Measurements from ENCODE around the gene ANKRD1. TPM values are rescaled to one million over a fixed set of nuclear protein-coding genes. Genes with fewer than 3 reads are reported as not detected.
A peak's percentile ranks its signal among the peaks of the same experiment; 100 is the strongest.

Gene ANKRD1
- total RNA-seq, 1 donor from 2014 or later: not detected

GRCh38 chr10:90913774-90914420 is 7.0 kb downstream of the ANKRD1 start:
- Mint-ChIP-seq H3K27ac (ENCODE audit: unreplicated experiment) (no peak overlapping the region), H3K4me1 (ENCODE audit: low read depth, unreplicated experiment) (no peaks in the 10 kb centered on the region), H3K4me3 (ENCODE audit: unreplicated experiment) (no peak overlapping the region), H3K27me3 (ENCODE audit: unreplicated experiment) (peaks cover 5% of the 10 kb centered on the region), H3K9me3 (ENCODE audit: unreplicated experiment) (peaks cover 4% of the 10 kb centered on the region), H3K36me3 (ENCODE audit: unreplicated experiment) (peaks cover 2% of the 10 kb centered on the region)
- no peak for DNase-seq
- TF ChIP-seq CTCF (IDR thresholded peaks at IDR 0.05; ENCODE audit: partially characterized antibody, unreplicated experiment): no peak

- no peak for TF ChIP-seq CTCF (IDR thresholded peaks at IDR 0.05; ENCODE audit: partially characterized antibody, unreplicated experiment)
- Mint-ChIP-seq H3K4me1 (ENCODE audit: low read depth, unreplicated experiment) (no peaks in the 10 kb centered on the region), H3K36me3 (ENCODE audit: unreplicated experiment) (peaks cover 4% of the 10 kb centered on the region), H3K27me3 (ENCODE audit: unreplicated experiment) (peaks cover 5% of the 10 kb centered on the region), H3K9me3 (ENCODE audit: unreplicated experiment) (peaks cover 4% of the 10 kb centered on the region), H3K4me3 (ENCODE audit: unreplicated experiment) (no peak overlapping the region), H3K27ac (ENCODE audit: unreplicated experiment) (no peak overlapping the region)
- DNase-seq: no peak
These were observed 7.9 kb downstream of the ANKRD1 start for GRCh38 chr10:90912854-90913479.

- no peaks in the 10 kb centered on the region for H3K4me1 Mint-ChIP-seq (ENCODE audit: low read depth, unreplicated experiment)
- no peak for DNase-seq
- no peak overlapping the region for H3K4me3 Mint-ChIP-seq (ENCODE audit: unreplicated experiment)
- TF ChIP-seq CTCF (IDR thresholded peaks at IDR 0.05; ENCODE audit: partially characterized antibody, unreplicated experiment): no peak
- peaks cover 4% of the 10 kb centered on the region for H3K9me3 Mint-ChIP-seq (ENCODE audit: unreplicated experiment)
- peaks cover 5% of the 10 kb centered on the region for H3K27me3 Mint-ChIP-seq (ENCODE audit: unreplicated experiment)
- peaks cover 4% of the 10 kb centered on the region for H3K36me3 Mint-ChIP-seq (ENCODE audit: unreplicated experiment)
- no peak overlapping the region for H3K27ac Mint-ChIP-seq (ENCODE audit: unreplicated experiment)
These were observed 8.7 kb downstream of the ANKRD1 start for GRCh38 chr10:90912174-90912573.

- peak; percentile 29 for DNase-seq
- no peak overlapping the region for H3K27ac Mint-ChIP-seq (ENCODE audit: unreplicated experiment)
- H3K4me1 Mint-ChIP-seq (ENCODE audit: low read depth, unreplicated experiment): no peaks in the 10 kb centered on the region
- peaks cover 1% of the 10 kb centered on the region for H3K9me3 Mint-ChIP-seq (ENCODE audit: unreplicated experiment)
- H3K27me3 Mint-ChIP-seq (ENCODE audit: unreplicated experiment): peaks cover 2% of the 10 kb centered on the region
- TF ChIP-seq CTCF (IDR thresholded peaks at IDR 0.05; ENCODE audit: partially characterized antibody, unreplicated experiment): peak; percentile 92
- peaks cover 4% of the 10 kb centered on the region for H3K36me3 Mint-ChIP-seq (ENCODE audit: unreplicated experiment)
- no peak overlapping the region for H3K4me3 Mint-ChIP-seq (ENCODE audit: unreplicated experiment)
These were observed 9.5 kb downstream of the ANKRD1 start for GRCh38 chr10:90911133-90912051.

Measured in glutamatergic neuron (in vitro differentiated cells).